GM15510 (cell line): ENCODE results near the gene PATL1.

Source experiments
- POLR2A ChIP-seq: IDR thresholded peaks from 3 replicates; pipeline ENCODE4 v1.6.1; 2011; ENCODE audit warnings: borderline replicate concordance; ENCODE audit not compliant: insufficient read length; ENCODE audit errors: extremely low read depth

PATL1 gene

DNA sequence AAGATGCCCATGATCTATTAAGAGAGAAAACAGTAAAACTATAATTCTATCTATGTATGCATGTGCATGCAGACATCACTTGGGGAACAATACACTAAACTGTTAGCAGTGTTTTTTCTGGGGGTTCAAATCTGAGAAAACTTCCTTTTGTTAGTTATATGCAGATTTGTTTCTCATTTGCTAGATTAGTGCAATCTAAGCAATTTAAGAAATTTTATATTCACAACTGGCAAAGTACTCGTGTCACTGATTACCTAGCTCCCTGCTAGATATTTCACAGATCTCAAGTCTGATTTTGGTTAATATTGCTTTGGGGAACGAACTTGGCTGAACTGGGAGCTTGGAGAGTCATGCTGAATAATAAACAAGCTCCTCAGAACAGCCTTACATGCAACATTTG lies 38.3 kb downstream of the PATL1 start:
- TF ChIP-seq POLR2A: no peak

DNA sequence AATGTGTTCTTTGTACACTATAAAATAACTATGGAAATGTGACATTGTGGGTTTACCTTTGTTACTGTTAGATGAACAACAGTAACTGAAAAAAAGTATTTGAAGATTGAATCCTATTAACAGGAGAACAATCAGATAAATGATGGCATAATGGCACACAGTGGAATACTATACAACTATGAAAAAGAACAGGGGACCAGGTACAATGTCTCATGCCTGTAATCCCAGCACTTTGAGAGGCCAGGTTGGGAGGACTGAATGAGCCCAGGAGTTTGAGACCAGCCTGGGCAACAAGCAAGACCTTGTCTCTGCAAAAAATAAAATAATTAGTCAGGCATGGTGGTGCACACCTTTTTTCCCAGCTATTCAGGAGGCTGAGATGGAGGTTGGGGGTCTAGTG lies 38.8 kb downstream of the PATL1 start:
- TF ChIP-seq POLR2A: no peak

DNA sequence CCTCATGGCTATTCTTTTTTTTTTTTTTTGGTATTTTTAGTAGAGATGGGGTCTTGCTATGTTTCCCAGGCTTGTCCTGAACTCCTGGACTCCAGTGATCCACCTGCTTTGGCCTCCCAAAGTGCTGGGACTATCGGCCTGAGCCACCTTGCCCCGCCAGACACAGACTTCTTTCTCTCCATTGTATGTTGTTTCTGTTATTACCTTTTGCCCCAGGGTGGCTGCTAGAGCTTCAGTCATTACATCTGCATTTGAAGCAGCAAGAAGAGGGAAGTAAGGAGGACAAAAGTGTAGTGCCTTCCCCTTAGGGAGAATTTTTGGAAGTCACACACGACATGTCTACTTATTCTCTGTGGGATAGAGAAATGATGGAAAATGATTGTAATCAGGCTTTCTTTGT lies 43.1 kb downstream of the PATL1 start:
- TF ChIP-seq POLR2A: no peak

DNA sequence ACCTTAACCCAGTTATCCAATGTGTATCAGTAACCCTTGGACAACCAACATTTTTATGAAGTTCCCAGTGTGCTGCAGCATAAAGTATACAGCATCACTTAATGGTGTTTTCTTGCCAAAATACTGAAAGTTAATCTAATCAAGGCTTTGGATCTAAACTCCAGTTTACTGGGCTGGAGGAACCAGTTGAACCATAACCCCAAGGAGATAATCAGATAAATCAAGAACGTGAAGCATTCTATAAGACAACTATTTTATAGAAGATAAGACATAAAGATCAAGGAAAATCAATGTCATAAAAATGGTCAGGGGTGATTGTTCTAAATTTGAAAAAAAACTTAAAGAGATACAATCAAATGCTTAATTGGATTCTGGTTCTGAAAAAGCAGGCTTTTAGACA lies 51.0 kb downstream of the PATL1 start:
- TF ChIP-seq POLR2A: no peak

DNA sequence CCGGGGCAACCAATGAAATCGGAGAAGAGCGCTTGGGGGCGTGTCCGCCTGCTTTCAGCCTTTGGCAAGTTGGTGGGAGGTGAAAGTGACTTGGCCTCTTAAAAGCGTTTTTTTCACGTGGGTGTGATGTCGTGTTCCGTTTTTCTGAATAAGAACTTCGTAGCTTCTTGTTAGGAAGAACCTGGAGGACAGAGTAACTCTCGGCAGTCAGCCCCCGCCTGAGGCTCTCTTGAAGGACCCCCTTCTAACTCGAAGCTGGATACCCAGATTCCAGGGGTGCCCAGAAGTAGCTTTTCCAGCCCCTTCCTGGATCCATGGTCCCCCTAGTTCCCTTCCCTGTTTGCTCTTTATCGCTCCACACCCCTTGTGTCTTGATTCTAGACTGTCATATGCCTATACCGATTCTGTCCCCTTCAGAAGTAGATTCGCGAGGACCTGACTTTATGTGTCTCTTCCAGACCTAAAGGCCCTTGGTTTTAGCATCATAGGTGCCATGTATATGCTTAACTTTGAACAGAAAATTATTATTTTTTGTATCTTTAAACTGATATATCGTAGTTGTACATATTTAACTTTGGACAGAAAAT lies 52.3 kb downstream of the PATL1 start:
- peak; percentile 40 for TF ChIP-seq POLR2A

DNA sequence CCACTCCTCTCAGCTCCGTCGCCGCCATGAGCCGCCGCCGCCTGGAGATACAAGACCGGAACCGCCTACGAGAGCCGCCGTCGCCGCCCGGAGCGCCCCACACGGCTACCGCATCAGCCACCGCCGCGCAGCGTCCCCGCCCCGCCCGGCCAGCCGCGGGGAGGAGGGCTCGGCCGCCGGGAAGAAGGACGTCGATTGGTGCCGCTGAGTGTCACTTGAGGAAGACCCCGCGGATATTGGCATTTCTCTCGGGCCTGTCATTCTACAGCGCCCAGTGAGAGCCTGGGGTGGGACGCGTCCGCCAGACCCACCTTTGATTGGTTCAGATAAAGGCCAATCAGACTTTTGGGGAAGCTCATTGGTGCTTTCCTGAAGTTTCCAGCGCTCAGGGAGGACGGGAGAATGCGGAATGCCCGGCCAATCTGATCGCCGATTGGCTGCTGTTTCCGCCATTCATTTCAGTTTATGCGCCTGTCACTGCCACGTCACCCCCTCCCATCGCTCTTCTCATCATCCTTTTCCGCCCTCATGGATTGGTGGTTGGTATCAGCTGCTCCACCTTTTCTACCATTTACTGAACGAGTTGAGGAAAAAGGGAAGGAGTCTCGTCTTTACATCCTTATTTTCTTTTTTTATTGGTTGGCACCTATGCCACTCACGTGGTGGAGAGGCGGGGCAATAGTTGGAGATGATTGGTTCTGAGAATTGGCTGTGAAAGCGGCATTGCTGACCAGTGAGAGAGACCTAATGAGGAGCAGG lies 53.0 kb downstream of the PATL1 start, which contains the start of gene OSBP:
TSS of gene OSBP (minus strand) at position 138 of the 759 bp plus-strand sequence. CDS start at position 28, 110 bp downstream.
- TF ChIP-seq POLR2A: peak; percentile 77

DNA sequence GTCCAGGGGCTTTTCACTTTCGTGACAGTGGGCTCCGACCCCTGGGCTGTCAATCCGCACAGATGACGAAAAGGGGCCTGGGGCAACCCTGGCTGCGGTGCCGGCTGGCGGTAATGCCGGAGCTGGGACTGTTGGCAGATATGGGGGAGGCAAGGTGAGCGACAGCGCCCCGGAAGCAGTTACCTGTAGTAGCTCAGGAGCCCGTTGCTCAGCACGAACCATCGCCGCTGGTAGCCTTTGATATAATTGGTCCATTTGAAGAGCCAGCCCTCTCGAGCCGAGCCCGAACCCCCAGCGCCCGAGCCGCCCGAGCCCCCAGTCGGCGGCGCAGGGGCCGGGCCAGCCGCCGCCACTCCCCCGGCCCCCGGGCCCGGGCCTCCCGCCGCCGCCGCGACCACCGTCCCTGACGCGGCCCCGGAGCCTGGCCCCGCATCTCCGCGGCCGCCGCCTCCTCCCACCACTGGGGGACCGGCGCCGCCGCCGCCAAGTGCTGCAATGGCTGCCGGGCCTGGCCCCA lies 53.7 kb downstream of the PATL1 start:
- TF ChIP-seq POLR2A: no peak

DNA sequence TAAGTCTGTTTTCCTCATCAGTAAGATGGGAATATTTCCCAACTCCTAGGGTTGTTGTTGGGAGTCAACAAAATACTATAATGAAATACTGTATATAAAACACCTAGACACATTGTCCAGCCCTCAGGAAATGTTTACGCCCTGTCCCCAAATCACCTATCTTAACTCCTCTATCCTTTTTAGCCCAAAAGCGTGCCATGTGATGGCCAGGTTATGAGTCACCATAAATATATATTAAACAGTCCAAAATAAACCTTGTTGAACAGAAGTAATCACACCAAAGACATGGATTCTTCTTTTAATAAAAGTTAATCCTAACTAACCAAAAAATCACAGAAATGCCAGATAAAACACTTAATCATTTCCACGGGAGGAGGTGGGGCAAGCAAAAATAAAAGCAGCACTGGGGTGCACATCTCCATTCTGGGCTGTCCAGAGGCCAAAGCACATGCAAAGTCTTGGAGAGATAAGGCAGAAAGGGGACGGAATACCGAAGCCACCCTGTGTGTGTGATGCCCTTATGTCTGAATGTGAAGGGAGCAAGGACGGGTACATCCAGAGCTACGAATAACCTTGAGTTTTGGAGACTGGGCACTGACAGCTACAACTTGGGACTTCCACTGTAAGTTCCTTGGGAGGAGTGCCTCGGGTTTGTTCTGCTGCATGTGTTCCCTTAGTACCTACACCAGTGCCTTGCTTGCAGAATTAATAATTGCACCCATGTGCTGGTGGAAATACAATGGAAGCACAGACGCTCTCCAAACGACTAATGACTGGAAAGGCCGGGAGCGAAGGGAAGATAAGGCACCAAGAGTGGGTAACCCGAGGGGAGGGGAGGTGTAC lies 54.3 kb downstream of the PATL1 start:
- TF ChIP-seq POLR2A: no peak

DNA sequence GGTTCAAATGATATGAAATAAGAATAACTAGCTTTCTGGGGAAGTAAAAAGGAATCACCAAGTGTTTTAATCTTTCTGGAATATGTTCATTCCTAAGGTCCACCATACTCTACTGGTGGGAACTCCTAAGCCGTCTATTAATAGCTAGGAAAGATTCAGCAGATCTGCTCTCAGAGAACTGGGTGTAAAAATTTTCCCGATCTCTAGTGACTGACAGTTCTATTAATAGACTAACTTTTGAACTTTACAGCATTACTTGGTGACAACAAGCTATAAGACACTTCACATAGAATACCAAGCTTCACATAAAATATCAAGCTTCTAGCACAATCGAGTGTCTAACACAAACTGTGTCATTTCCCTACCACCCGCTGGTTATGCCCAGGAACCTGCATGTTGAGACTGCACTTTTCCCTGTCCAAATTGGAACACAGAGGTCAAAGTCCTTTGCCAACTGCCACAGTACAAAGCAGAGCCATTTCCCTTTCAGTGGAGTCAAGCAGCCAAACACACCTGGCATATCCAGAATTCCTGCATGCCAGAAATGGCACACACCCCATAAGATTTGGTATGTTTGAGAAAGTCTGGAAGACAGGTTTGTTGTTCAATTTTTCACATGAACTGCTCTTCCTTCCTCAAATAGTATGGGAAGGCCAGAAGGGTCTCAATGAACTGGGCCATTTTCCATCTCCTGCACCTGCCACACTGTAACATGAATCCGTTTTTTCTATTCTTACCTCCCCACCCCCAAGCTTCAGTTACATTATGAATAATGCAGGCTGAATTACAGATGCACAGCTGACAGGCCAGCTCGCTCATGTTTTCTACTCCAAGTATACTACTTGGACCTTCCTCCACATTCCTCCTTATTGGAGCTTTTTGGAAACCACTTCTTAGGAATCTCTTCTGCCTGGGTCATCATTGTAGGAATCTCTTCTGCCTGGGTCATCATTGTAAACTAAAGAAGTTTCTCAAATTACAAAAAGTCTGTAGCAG lies 57.0 kb downstream of the PATL1 start:
- no peak for TF ChIP-seq POLR2A

DNA sequence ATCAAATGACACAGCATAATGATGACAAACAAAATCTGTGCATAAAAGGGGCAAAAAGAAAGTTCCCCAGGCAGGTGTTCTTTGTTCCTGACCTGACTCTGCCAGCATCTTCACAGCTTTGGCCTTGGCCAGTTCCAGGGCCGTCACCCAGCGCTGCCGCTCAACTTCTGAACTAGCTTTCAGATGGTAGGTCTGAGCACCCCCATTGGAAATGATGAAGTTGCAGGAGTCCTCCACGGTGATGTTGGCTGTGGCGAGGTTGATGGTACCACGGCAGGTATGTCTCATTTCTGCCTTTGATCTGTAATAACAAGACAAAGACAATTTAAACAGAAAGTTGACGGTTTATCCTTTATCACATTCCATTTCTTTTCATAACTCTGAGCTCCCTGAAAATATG lies 58.5 kb downstream of the PATL1 start:
- TF ChIP-seq POLR2A: no peak

DNA sequence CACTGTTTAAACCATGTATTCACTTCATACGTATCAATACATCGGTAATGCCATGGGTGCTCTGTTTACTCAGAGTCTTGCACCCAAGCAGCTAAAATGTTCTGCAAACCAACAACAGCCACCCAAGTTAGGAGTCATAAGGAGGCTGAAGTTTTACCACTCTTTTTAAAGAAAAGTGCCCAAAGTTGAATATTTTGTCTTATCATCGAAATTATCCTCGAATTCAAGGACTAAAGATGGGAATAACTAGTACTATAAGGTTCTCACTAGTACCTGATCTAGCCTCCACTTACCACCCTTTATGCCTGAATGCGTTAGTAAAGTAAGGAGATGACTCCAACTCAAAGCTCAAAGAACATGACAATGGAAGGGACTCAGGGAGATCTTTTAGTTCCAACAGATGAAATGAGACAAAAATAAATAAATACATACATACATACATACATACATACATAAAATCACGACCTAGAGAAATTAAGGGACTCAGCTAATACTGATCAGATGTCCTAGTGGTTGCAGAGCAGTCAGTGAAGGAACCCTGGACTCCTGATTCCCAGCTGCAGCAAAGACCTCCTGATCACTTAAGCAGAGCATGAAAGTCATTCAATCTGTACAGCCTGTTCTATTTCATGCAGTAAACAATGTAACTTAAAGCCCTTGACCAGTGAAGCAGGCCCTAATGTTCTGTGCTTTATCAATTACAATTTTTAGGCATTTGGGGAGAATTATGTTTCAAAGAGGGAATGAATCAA lies 61.0 kb downstream of the PATL1 start:
- TF ChIP-seq POLR2A: no peak

DNA sequence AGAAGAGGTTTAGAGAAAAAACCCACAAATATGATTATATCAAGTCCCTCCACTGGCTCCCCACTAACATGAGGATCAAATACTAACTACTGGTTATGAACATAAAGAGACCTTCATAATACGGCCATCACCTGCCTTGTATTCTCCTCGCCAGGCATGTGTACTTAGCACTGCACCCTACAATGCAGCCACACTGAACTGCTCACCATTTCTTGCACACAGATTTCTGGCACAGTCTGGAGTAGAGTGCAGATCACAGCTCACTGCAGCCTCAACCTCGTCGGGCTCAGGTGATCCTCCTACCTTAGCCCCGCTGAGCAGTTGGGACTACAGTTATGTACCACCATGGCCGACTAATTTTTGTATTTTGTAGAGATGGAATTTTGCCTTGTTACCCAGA lies 66.4 kb downstream of the PATL1 start:
- TF ChIP-seq POLR2A: no peak

DNA sequence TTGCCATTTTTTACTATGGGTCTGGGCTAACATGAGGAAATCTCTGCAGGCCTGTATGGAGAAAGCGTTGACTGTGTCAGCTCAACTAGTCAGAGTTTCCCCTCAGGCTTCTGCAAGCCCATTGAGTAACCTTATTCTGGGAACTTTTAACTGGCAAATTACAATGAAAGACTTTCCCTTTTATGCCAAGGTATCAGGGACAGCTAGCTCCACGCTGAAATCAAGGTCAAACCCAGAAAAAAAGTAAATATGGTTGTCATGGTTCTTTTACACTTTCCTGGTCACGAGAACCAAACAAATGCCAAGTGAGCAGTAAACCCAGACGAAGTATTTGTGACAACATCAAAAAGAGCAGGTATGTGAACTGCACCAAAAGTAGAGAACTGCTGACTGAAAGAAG lies 67.0 kb downstream of the PATL1 start:
- TF ChIP-seq POLR2A: no peak
